Subcutaneous abdominal adipose tissue (tissue), 5 donors: ENCODE results near the gene ACTN4.
A peak's percentile ranks its signal among the peaks of the same experiment; 100 is the strongest.

ENCODE experiments used
- H3K27ac ChIP-seq: one replicate; pipeline ENCODE4 v1.7.0; 2013; ENCODE audit warnings: low read depth, mild to moderate bottlenecking, inconsistent platforms, low read length, moderate library complexity
- H3K27me3 ChIP-seq, 5 donors: one replicate each; pipeline ENCODE4 v1.7.0; 2013; ENCODE audit warnings: low read length in 5 of 5, inconsistent platforms in 1 of 5; ENCODE audit not compliant: control insufficient read depth in 5 of 5, insufficient read depth in 4 of 5
- H3K36me3 ChIP-seq, 5 donors: one replicate each; pipeline ENCODE4 v1.7.0; 2013; ENCODE audit warnings: low read length in 5 of 5; ENCODE audit not compliant: control insufficient read depth in 5 of 5, insufficient read depth in 5 of 5
- H3K4me1 ChIP-seq, 5 donors: one replicate each; pipeline ENCODE4 v1.7.0; 2013; ENCODE audit warnings: low read length in 5 of 5, mild to moderate bottlenecking in 3 of 5, moderate library complexity in 1 of 5; ENCODE audit not compliant: control insufficient read depth in 5 of 5, insufficient read depth in 5 of 5
- H3K4me3 ChIP-seq, 5 donors: one replicate each; pipeline ENCODE4 v1.7.0; 2013; ENCODE audit warnings: low read length in 5 of 5, low read depth in 1 of 5
- H3K9ac ChIP-seq, 5 donors: one replicate each; pipeline ENCODE4 v1.7.0; 2013; ENCODE audit warnings: low read length in 5 of 5, mild to moderate bottlenecking in 4 of 5, moderate library complexity in 3 of 5
- H3K9me3 ChIP-seq, 5 donors: one replicate each; pipeline ENCODE4 v1.7.0; 2013; ENCODE audit warnings: low read length in 5 of 5; ENCODE audit not compliant: control insufficient read depth in 5 of 5
- donor health status: healthy.
- donor health status: healthy.
- donor health status: healthy.
- donor health status: healthy.
- donor health status: healthy.

Gene ACTN4

DNA sequence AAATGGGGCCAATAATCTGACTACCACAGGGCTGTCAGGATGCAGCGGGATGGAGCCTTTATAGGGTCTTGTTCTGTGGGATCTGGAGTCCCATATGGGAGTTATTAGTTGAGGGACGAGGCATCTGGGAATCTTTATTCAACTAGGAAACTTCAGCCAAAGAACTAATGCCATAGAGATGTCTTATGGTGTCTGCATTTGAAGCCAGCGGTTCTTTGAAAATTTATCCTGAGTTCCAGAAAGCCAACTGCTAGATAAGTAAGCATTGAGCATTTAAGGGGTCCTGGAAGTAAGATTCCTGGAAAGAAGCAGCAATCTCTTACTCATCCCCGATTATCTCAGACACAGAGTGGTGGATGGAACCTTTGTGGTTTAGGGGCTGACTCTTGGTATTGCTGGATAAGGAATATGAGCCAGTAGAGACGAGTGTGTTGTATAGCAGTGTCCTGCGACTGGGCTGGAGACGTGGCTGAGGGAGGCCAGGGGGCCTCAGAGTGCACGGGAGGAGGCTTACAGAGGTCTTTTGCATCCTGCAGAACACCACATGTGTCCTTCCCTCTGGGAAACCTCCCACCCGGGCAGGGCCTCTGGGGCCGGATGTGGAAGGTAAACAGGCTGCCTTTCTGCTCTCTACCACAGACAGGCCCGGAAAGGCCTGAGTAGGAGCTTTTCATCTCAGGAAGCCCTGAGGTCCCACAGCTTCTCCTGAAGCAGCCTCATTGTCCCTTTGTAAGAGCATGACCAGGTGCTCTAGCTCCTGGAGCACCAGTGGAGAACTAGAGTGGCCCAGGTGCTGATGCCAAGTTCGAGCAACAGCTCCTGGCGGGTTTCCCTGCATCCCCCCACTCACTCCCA, 28.8 kb downstream of the ACTN4 start:
- H3K36me3 ChIP-seq, result peaks cover 0 to 13% (median 4%) of the 10 kb centered on the region in 5 donors
- peak overlapping the region; percentile 57 for H3K27ac ChIP-seq
- no peaks in the 10 kb centered on the region for H3K27me3 ChIP-seq
- H3K4me1 ChIP-seq, result peaks cover 6 to 76% (median 48%) of the 10 kb centered on the region in 5 donors
- no peaks in the 10 kb centered on the region for H3K9me3 ChIP-seq
- H3K9ac ChIP-seq, result peak overlapping the region in 2 of 5 donors; percentile 12 to 35
- H3K4me3 ChIP-seq, result peak overlapping the region in 1 of 5 donors; percentile 5

DNA sequence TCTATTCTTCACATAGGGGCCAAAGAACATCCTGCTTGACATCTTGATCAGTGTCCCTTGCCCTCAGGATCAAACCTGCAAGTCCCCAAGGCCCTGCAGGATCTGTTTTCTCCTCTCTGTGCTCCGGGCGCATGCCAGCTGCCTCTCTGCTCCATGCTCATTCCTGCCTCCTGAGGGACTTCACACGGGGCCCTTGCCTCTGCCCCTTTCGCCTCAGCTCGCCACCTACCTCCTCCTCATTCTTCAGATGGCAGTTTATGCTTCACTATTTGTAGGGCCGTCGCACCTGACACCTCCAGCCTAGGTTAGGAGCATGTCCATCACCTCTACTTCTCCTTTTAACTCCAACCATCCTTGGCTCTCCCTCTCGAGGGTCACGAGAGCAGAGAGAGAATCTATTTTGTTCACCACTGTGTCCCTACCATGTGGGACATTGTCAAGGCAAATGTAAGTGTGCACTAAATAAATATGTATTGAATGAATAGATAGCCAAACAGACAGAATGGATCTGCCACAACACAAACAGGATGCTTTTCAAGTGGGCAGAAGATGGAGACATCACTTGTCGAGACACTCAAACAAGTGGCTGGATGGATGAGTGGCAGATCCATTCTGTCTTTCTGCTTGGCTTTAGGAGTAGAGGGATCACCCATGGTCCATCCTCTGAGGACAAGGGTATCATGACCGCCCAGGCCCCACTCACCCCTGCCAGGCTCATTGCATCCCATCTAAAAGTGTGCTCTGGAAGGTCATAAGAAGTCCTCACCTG, 29.6 kb downstream of the ACTN4 start:
- Histone ChIP-seq H3K4me3 (peak overlapping the region in 1 of 5 donors; percentile 5), H3K36me3 (peaks cover 0 to 13% (median 4%) of the 10 kb centered on the region in 5 donors), H3K4me1 (peaks cover 6 to 69% (median 42%) of the 10 kb centered on the region in 5 donors), H3K9ac (peak overlapping the region in 1 of 5 donors; percentile 12), H3K27ac (peak overlapping the region; percentile 57), H3K9me3 (no peaks in the 10 kb centered on the region), H3K27me3 (no peaks in the 10 kb centered on the region)

DNA sequence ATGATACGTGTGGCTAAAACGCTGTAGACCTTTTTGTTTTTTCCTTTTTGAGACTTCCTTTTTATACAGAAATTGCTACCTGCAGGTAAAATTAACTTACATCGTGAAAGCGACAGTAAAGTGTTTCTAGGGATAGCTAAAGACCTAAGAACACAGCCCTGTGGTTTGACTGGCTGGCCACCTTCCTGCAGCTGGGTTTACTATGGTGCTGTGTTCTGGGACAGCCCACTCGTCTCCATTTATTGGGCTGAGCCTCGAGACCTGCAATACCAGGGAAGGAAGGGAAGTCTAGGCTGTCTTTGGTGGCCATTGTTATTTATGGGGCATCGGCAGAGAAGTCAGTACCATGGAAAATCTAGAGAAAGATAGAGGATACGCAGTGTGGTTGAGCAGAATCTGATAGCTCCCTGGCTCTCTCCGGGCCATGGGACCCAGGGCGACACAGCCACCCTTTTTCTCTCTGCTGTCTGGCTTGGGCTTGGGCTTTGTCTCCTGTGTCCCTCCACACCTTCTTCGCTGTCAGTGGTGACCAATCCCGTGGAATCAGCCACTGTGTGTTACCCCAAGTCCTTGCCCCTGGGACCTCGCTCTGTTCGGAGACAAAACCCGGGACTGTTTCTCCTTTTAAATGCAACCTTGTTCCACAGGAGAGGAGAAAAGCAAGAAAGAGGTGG, 30.9 kb downstream of the ACTN4 start:
- peak overlapping the region; percentile 14 for H3K27ac ChIP-seq
- no peaks in the 10 kb centered on the region for H3K9me3 ChIP-seq
- H3K4me3 ChIP-seq, result no peak overlapping the region
- no peak overlapping the region for H3K9ac ChIP-seq
- no peaks in the 10 kb centered on the region for H3K27me3 ChIP-seq
- H3K4me1 ChIP-seq, result peaks cover 9 to 79% (median 47%) of the 10 kb centered on the region in 5 donors
- H3K36me3 ChIP-seq, result peaks cover 0 to 13% (median 4%) of the 10 kb centered on the region in 5 donors

DNA sequence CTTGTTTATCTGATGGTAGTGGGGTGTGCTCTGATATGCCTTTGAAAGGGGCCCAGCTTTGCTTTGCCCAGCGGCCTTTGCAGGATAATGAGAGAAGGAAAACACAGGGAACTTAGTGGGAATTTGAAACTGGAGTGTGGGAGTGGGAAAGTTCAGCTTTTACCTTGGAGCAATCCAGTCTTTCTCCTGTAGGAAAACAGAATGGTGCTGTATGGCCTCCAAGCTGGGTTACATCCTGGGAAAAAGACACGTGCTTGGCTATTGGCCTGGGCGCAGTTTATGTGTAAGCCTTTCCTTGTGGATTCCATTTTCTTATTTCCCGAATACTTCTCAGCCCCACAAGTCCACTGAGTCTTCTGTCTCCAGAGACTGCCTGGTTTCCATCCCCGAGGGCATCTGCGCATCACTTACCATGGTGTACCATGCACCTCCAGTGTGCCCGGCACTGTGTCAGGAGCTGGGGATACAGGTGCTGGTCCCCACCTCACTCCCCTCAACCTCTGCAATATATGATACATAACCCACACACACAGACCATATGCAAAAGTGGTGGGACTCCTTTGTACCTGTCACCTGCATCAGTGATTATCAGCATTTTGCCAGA, 31.5 kb downstream of the ACTN4 start:
- Histone ChIP-seq H3K4me1 (peaks cover 15 to 84% (median 52%) of the 10 kb centered on the region in 5 donors), H3K27ac (peak overlapping the region; percentile 14), H3K9me3 (no peaks in the 10 kb centered on the region), H3K9ac (no peak overlapping the region), H3K27me3 (no peaks in the 10 kb centered on the region), H3K36me3 (peaks cover 0 to 13% (median 4%) of the 10 kb centered on the region in 5 donors), H3K4me3 (no peak overlapping the region)

DNA sequence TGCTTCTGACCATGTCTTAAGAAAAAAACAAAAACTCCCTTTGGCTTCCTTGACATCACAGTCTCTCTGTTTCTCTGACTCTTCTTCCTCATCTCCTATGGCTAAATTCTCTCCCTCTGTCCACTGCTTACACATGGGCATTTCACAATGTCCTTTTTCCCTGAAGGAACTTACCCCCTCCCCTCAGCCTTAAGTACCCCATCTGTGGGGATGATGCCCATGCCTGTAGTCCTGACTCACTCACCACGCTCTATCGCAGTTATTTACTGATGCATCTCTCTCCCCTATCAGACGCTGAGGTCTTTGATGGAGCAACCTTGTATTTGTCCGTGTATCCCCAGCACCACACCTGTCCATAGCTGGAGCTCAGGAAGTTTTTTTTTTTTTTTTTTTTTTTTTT, 32.4 kb downstream of the ACTN4 start:
- Histone ChIP-seq H3K4me3 (no peak overlapping the region), H3K36me3 (peaks cover 0 to 13% (median 4%) of the 10 kb centered on the region in 5 donors), H3K27me3 (no peaks in the 10 kb centered on the region), H3K9me3 (no peaks in the 10 kb centered on the region), H3K4me1 (peaks cover 15 to 85% (median 52%) of the 10 kb centered on the region in 5 donors), H3K27ac (no peak overlapping the region), H3K9ac (no peak overlapping the region)

DNA sequence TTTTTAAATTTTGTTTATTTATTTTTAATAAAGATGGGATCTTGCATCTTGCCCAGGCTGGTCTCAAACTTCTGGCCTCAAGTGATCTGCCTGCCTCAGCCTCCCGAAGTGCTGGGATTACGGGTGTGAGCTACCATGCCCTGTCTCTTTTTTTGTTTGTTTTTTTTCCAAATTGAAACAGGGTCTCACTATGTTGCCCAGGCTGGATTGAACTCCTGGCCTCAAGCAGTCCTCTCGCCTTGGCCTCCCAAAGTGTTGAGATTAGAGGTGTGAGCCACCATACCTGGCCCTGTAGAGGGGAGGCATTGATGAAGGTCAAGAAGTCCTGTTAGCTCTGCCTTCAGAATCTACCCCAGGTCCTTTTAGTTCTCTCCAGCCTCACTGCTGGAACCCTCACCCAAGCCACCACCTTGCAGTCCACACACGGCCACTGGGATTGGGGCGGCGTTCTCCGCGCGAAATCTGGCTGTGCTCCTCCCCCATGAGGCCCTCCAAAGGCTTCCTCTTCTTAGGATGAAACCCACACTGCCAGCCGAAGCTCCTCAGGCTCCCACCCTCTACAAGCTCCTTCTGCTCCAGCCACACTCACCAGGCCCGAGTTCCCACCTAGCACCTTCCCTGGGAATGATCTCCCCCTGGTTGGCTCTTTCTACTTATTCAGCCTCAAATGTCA, 34.9 kb downstream of the ACTN4 start:
- Histone ChIP-seq H3K4me1 (peaks cover 21 to 84% (median 55%) of the 10 kb centered on the region in 5 donors), H3K36me3 (peaks cover 0 to 8% (median 4%) of the 10 kb centered on the region in 5 donors), H3K27me3 (no peaks in the 10 kb centered on the region), H3K4me3 (no peak overlapping the region), H3K9me3 (no peaks in the 10 kb centered on the region), H3K9ac (peak overlapping the region in 1 of 5 donors; percentile 2), H3K27ac (peak overlapping the region; percentile 90)

DNA sequence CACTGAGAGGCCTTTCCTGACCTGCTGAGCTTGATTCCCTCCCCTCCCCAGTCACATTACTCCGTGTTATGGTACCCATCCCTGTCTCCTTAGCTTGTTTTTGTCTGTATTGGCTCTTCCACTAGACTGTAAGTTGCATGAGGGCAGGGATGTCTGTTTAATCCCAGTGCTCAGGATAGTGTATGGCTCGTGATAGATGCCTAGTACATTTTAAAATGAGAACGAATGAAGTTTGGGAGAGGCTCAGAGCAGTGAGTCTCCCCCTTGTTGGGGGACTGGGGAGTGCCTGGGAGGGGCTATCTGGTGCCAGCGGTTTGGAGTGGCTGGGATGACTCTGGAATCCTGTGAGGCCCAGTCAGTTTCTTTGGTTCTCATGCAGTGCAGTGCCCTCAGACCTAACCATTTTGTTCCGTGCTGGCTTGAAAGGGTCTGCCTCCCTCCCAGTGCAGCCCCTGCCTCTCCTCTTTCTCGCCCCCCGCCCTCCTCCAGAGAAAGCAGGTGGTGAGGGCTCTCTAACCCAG, 35.5 kb downstream of the ACTN4 start:
- peaks cover 21 to 85% (median 58%) of the 10 kb centered on the region in 5 donors for H3K4me1 ChIP-seq
- peak overlapping the region in 1 of 5 donors; percentile 24 for H3K9ac ChIP-seq
- peaks cover 0 to 6% (median 4%) of the 10 kb centered on the region in 5 donors for H3K36me3 ChIP-seq
- no peaks in the 10 kb centered on the region for H3K27me3 ChIP-seq
- H3K27ac ChIP-seq, result peak overlapping the region; percentile 90
- no peaks in the 10 kb centered on the region for H3K9me3 ChIP-seq
- H3K4me3 ChIP-seq, result no peak overlapping the region

DNA sequence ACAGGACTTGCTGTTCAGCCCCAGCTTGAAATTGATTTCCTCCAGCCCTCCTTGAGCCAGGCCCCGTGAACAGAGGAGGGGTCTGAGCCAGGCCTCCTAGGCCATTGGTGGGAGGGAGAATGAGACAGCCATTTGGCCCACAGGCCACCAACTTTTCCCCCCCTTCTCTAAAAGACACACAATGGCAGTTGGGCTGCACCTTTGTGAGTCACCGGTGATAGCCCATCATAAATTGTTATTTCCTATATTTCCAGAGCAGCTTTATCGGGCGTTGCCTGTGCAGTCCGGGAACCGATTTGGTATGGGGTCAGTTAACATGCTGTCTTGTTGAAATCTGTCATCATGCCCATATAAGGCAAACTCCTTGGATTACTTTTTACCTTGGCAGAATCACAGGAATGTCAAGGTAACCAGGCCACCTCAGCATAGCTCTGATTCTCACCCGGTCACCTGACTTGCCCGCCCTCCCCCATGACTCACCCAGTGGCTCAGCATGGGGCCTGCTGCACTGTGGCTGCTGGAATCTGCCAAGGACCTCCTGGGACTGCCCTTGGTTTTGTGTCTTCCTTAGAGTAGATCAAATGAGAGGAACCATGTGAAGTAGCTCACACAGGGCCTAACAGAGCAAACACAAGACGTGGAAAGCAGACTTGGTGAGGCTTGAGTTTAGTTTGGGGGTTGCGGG, 36.1 kb downstream of the ACTN4 start:
- no peaks in the 10 kb centered on the region for H3K9me3 ChIP-seq
- H3K4me1 ChIP-seq, result peaks cover 20 to 85% (median 64%) of the 10 kb centered on the region in 5 donors
- H3K9ac ChIP-seq, result peak overlapping the region in 4 of 5 donors; percentile 10 to 30 (median 20)
- H3K36me3 ChIP-seq, result peaks cover 0 to 4% (median 4%) of the 10 kb centered on the region in 5 donors
- no peaks in the 10 kb centered on the region for H3K27me3 ChIP-seq
- no peak overlapping the region for H3K4me3 ChIP-seq
- H3K27ac ChIP-seq, result peak overlapping the region; percentile 90
